Cardiac septum (tissue), 1 donor: Measurements from ENCODE around the gene GRB2. TPM values are rescaled to one million over a fixed set of nuclear protein-coding genes. Genes with fewer than 3 reads are reported as not detected.

ENCODE experiments used
- DNase-seq: peaks from one replicate; pipeline ENCODE4 v3.0.0-alpha.2; 2020; ENCODE audit warnings: low spot score
- intact Hi-C: fragments of 100-400 bp; cut with DNase I; formaldehyde crosslinking; loops from one replicate; pipeline ENCODE4 v1.14.0; 2022
- total RNA-seq: library from RNA; stranded (reverse); fragmentation: NEBNext Ultra II Directional; extraction: Animal tissue kit (Norgen Biotek cat#: 25700); gene quantifications from one replicate; pipeline ENCODE4 v1.2.1, GENCODE V29; 2021
- donor health status: DM: no; HTN: no; CAD: no.

Gene GRB2
- total RNA-seq, 1 donor from 2014 or later = 57.1 TPM

- no peak for DNase-seq
- intact Hi-C loops = no loop called here
Observed at GRCh38 chr17:75417054-75417580, 11.6 kb upstream of the GRB2 start.

- DNase-seq = no peak
- intact Hi-C loops = no loop called here
Observed at GRCh38 chr17:75416006-75416405, 10.5 kb upstream of the GRB2 start.

GRCh38 chr17:75414488-75414887 lies 9.0 kb upstream of the GRB2 start:
- intact Hi-C loops = loop anchor here (5.0 kb wide), 1 partner anchor 142 kb away; the partner anchor contains the start of gene MIF4GD
- no peak for DNase-seq

- intact Hi-C loops = loop anchor here (5.0 kb wide), 1 partner anchor 140 kb away; the partner anchor contains the start of gene MIF4GD
- no peak for DNase-seq
Observed at GRCh38 chr17:75412455-75413317, 7.2 kb upstream of the GRB2 start.

- intact Hi-C loops = loop anchor here (5.0 kb wide), 1 partner anchor 139 kb away; the partner anchor contains the start of gene MIF4GD
- DNase-seq = no peak
Observed at GRCh38 chr17:75411328-75412067, 6.0 kb upstream of the GRB2 start.

GRCh38 chr17:75410141-75410540 lies 4.7 kb upstream of the GRB2 start:
- no peak for DNase-seq
- intact Hi-C loops = loop anchor here (5.0 kb wide), 1 partner anchor 138 kb away; the partner anchor contains the start of gene MIF4GD

- DNase-seq = no peak
- intact Hi-C loops = loop anchor here (5.0 kb wide), 1 partner anchor 109 kb away; the partner anchor contains the start of genes CASKIN2 and TSEN54
Observed at GRCh38 chr17:75407655-75408352, 2.3 kb upstream of the GRB2 start.

GRCh38 chr17:75406222-75406615 lies 741 bp upstream of the GRB2 start:
- DNase-seq = no peak
- intact Hi-C loops = loop anchor here (5.0 kb wide), 1 partner anchor 111 kb away; the partner anchor contains the start of genes CASKIN2 and TSEN54

- intact Hi-C loops = loop anchor here (1.0 to 5.0 kb wide), 2 partner anchors 82 to 112 kb away; partner anchors contain the start of genes CASKIN2 and TSEN54
- no peak for DNase-seq
Observed at GRCh38 chr17:75404731-75405364, 630 bp downstream of the GRB2 start.

GRCh38 chr17:75404223-75404730 lies 1.2 kb downstream of the GRB2 start:
- DNase-seq = no peak
- intact Hi-C loops = loop anchor here (1.0 kb wide), 1 partner anchor 81 kb away; no protein-coding TSS in a partner anchor

- no peak for DNase-seq
- intact Hi-C loops = no loop called here
Observed at GRCh38 chr17:75403131-75403530, 2.3 kb downstream of the GRB2 start.

- intact Hi-C loops = no loop called here
- DNase-seq = no peak
Observed at GRCh38 chr17:75402026-75402425, 3.5 kb downstream of the GRB2 start.

- intact Hi-C loops = no loop called here
- no peak for DNase-seq
Observed at GRCh38 chr17:75400326-75400939, 5.0 kb downstream of the GRB2 start.

- DNase-seq = no peak
- intact Hi-C loops = no loop called here
Observed at GRCh38 chr17:75398279-75398678, 7.2 kb downstream of the GRB2 start.

- intact Hi-C loops = no loop called here
- DNase-seq = no peak
Observed at GRCh38 chr17:75397217-75397616, 8.3 kb downstream of the GRB2 start.

- DNase-seq = no peak
- intact Hi-C loops = no loop called here
Observed at GRCh38 chr17:75396796-75397195, 8.7 kb downstream of the GRB2 start.

- no peak for DNase-seq
- intact Hi-C loops = no loop called here
Observed at GRCh38 chr17:75396025-75396424, 9.5 kb downstream of the GRB2 start.

GRCh38 chr17:75394332-75394918 lies 11.1 kb downstream of the GRB2 start:
- no peak for DNase-seq
- intact Hi-C loops = no loop called here
